ENCODE data around the gene ZNF81.
"Not testable (repeated sequence)": the region's sequence is repeated elsewhere in the genome, so short reads cannot be mapped to it uniquely, and the experiment has no call there.

The ZNF81 gene

DNA sequence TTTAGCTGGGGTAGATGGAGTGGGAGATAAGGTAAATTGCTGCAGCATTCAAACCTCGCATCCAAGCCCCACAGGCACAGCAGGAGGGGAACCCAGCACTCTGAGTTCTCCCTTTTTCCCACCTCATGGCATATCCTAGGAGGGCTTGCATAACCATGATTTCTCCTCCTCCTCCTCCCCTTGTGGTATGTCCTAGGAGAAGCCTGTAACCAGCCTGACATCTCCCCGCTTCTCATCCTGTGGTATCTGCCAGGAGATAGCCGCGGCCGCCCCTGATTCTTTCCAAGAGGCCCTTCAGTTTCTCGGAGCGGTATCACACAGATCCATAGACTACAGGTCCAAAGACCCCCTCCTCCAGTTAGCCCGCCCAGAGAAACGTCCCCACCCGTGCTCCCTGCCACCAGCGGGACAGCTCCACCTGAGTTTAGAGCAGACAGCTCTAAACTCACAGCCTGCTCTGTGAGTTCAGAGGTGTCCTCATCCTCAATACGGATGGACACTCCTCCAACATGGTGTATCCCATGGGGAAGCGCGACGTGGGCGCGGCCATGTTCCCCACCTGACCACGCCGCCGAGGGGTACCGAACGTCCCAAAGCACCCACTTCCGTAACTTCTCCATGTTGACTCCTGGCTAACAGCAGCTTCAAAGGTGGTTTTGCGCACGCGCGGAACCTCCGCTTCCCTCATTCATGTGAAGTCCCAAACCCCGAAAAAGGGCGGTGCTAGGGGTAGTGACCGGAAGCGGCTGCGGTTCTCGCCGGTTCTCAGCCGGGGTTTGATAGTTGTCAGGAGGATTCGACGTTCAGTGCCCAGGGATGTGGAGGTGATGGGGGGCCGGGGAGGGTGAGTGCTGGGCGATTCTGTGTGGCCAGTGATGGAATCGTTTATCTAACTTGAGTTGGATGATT, at the start of gene ZNF81:
Gene ZNF81, plus strand, starts transcription at position 739 of the 909 bp plus-strand sequence. CDS start 9,366 bp downstream, outside the sequence.
- Histone ChIP-seq H3K9ac (ENCODE audit: low read depth, low read length) (peak within 1 kb of the TSS; percentile 47), H3K4me3 (ENCODE audit: low read depth, low read length) (peak within 1 kb of the TSS; percentile 57), H3K36me3 (ENCODE audit: control insufficient read depth, insufficient read depth, low read length) (no peaks in the 10 kb centered on the region), H3K27me3 (ENCODE audit: control insufficient read depth, insufficient read depth, low read length) (no peaks in the 10 kb centered on the region), H3K4me1 (ENCODE audit: control insufficient read depth, insufficient read depth, low read length) (no peaks in the 10 kb centered on the region), H3K9me3 (ENCODE audit: control insufficient read depth, insufficient read depth, low read length) (no peaks in the 10 kb centered on the region)

DNA sequence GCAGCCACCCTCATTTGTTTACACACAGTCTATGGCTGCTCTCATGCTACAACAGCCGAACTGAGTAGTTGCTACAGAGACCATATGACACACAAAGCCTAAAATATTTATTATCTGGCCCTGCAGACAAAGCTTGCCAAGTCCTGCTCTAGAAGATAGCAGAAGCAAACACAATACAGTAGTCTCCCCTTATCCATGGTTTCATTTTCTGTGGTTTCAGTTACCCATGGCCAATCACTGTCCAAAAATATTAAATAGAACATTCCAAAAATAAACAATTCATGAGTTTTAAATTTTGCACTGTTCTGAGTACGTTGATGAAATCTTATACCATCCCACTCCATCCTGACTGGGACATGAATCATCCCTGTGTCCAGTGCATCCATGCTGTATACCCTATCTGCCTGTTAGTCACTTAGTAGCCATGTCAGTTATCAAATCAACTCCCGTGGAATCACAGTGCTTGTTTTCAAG, 40.2 kb upstream of the ZNF81 start:
- Histone ChIP-seq H3K27me3 (ENCODE audit: control insufficient read depth, insufficient read depth, low read length) (no peaks in the 10 kb centered on the region), H3K36me3 (ENCODE audit: control insufficient read depth, insufficient read depth, low read length) (no peaks in the 10 kb centered on the region), H3K9me3 (ENCODE audit: control insufficient read depth, insufficient read depth, low read length) (peaks cover 7% of the 10 kb centered on the region), H3K4me1 (ENCODE audit: control insufficient read depth, insufficient read depth, low read length) (no peaks in the 10 kb centered on the region), H3K9ac (ENCODE audit: low read depth, low read length) (no peak overlapping the region), H3K4me3 (ENCODE audit: low read depth, low read length) (no peak overlapping the region)

DNA sequence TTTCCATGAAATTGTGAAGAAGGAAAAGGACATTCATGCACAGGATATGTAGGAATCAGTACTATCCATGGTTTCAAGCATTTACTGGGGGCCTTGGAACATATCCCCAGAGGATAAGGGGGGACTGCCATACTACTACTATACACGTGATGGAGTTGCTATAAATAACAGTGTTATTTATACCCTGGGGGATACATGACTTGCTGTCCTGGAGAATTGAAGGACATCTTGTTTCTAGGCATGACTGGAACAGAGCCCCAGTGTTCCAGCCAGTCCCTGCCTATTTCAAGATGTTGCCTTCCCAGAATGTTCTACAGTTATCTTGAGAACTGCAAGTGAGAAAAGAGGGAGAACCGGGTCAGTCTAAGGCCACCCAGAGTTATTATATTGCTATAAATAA, 39.6 kb upstream of the ZNF81 start:
- Histone ChIP-seq H3K36me3 (ENCODE audit: control insufficient read depth, insufficient read depth, low read length) (no peaks in the 10 kb centered on the region), H3K4me1 (ENCODE audit: control insufficient read depth, insufficient read depth, low read length) (no peaks in the 10 kb centered on the region), H3K27me3 (ENCODE audit: control insufficient read depth, insufficient read depth, low read length) (no peaks in the 10 kb centered on the region), H3K9me3 (ENCODE audit: control insufficient read depth, insufficient read depth, low read length) (peaks cover 7% of the 10 kb centered on the region), H3K9ac (ENCODE audit: low read depth, low read length) (no peak overlapping the region), H3K4me3 (ENCODE audit: low read depth, low read length) (no peak overlapping the region)

DNA sequence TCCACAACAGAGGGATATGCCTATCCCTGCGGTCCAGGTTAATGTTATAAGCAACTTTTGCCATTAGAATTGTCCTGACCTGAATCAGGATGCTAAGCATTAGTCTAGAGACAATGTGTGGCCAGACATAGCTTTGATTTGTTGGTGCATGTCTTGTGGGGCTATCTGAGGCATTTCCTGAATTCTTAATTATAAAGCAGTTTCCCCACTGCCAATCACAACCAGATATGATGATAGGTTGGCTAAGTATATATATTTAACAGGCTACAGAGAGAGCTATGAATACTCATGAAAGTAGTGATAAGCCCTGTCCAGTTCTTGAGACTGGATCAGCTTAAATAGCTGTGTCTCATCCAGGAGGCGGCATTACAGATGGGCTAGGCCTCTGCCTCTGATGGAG, 37.8 kb upstream of the ZNF81 start:
- no peaks in the 10 kb centered on the region for H3K36me3 ChIP-seq (ENCODE audit: control insufficient read depth, insufficient read depth, low read length)
- no peaks in the 10 kb centered on the region for H3K4me1 ChIP-seq (ENCODE audit: control insufficient read depth, insufficient read depth, low read length)
- no peaks in the 10 kb centered on the region for H3K27me3 ChIP-seq (ENCODE audit: control insufficient read depth, insufficient read depth, low read length)
- no peak overlapping the region for H3K9ac ChIP-seq (ENCODE audit: low read depth, low read length)
- H3K4me3 ChIP-seq (ENCODE audit: low read depth, low read length), result no peak overlapping the region
- peaks cover 7% of the 10 kb centered on the region for H3K9me3 ChIP-seq (ENCODE audit: control insufficient read depth, insufficient read depth, low read length)

DNA sequence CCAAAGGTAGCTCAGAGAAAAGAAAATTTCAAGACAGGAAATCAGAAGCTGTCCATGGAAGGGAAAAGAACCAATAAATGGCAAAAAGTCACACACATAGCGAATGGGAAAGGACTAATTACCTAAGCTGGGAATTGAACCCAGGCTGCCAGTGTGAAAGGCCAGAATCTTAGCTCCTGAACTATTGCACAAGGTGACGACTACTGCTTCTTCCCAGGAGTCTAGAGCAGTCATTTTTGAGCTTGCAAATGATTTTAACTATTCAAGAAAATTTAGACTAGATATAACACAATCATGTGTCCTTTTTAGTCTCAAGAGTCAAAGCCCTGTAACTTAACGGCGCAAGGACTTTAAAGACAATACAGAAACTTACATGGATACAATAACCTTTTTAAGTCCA, 34.1 kb upstream of the ZNF81 start:
- Histone ChIP-seq H3K36me3 (ENCODE audit: control insufficient read depth, insufficient read depth, low read length) (no peaks in the 10 kb centered on the region), H3K9me3 (ENCODE audit: control insufficient read depth, insufficient read depth, low read length) (peaks cover 7% of the 10 kb centered on the region), H3K4me3 (ENCODE audit: low read depth, low read length) (no peak overlapping the region), H3K27me3 (ENCODE audit: control insufficient read depth, insufficient read depth, low read length) (no peaks in the 10 kb centered on the region), H3K4me1 (ENCODE audit: control insufficient read depth, insufficient read depth, low read length) (no peaks in the 10 kb centered on the region), H3K9ac (ENCODE audit: low read depth, low read length) (no peak overlapping the region)

DNA sequence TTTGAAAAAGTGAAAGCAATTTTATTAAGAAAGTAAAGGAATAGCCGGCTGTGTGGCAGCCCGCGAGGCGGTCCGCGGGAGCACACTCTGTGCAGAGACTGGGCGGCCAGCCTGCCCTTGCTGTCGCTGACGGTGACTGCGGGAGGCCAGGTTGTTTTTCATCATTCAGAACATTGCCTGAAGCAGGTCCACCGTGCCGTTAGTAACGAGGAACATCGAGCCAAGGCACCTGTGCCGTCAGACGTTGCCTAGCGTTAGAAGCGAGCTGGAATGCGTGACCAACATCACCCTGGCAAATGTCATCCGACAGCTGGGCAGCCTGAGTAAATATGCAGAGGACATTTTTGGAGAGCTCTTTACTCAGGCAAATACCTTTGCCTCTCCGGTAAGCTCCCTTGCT, 33.6 kb upstream of the ZNF81 start:
- not testable (repeated sequence) for H3K27me3 ChIP-seq (ENCODE audit: control insufficient read depth, insufficient read depth, low read length); H3K4me3 ChIP-seq (ENCODE audit: low read depth, low read length)

DNA sequence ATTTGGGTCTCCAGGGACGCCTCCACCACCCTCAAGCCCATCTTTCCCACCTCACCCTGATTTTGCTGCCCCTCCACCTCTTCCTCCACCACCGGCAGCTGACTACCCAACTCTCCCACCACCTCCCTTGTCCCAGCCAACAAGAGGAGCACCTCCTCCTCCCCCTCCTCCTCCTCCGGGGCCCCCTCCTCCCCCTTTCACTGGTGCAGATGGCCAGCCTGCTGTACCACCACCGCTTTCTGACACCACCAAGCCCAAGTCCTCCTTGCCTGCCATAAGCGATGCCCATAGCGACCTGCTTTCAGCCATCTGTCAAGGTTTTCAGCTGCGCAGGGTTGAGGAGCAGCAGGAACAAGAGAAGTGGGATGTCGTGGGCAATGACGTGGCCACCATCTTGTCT, 32.4 kb upstream of the ZNF81 start:
- no peak overlapping the region for H3K4me3 ChIP-seq (ENCODE audit: low read depth, low read length)
- no peak overlapping the region for H3K9ac ChIP-seq (ENCODE audit: low read depth, low read length)
- H3K4me1 ChIP-seq (ENCODE audit: control insufficient read depth, insufficient read depth, low read length), result no peaks in the 10 kb centered on the region
- no peaks in the 10 kb centered on the region for H3K36me3 ChIP-seq (ENCODE audit: control insufficient read depth, insufficient read depth, low read length)
- no peaks in the 10 kb centered on the region for H3K27me3 ChIP-seq (ENCODE audit: control insufficient read depth, insufficient read depth, low read length)
- peaks cover 9% of the 10 kb centered on the region for H3K9me3 ChIP-seq (ENCODE audit: control insufficient read depth, insufficient read depth, low read length)

More for the DNA sequence above, 33.6 kb upstream of the ZNF81 start:
- not testable (repeated sequence) for H3K9me3 ChIP-seq (ENCODE audit: control insufficient read depth, insufficient read depth, low read length); H3K4me1 ChIP-seq (ENCODE audit: control insufficient read depth, insufficient read depth, low read length); H3K9ac ChIP-seq (ENCODE audit: low read depth, low read length); H3K36me3 ChIP-seq (ENCODE audit: control insufficient read depth, insufficient read depth, low read length)

DNA sequence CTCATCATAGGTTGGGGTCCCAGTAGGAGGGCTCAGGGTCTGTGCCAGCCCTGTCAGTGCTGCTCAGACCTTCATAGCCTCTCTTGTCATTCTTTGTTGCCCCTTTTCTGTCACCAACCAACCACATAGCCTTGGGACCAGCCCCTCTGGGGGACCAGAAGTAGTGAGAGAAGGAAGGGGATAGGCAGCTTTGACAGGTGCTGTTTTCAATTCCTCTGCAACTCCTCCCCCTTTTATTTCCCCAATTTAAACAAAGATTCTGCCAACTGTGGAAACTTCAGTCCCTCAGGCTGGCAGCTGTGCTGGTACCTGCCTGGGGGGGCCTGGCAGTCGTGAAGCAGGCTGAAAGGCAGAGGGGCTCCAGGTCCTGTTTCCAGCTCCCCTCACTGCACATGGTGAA, 30.9 kb upstream of the ZNF81 start:
- not testable (repeated sequence) for H3K4me3 ChIP-seq (ENCODE audit: low read depth, low read length); H3K9ac ChIP-seq (ENCODE audit: low read depth, low read length); H3K4me1 ChIP-seq (ENCODE audit: control insufficient read depth, insufficient read depth, low read length); H3K27me3 ChIP-seq (ENCODE audit: control insufficient read depth, insufficient read depth, low read length); H3K9me3 ChIP-seq (ENCODE audit: control insufficient read depth, insufficient read depth, low read length); H3K36me3 ChIP-seq (ENCODE audit: control insufficient read depth, insufficient read depth, low read length)

DNA sequence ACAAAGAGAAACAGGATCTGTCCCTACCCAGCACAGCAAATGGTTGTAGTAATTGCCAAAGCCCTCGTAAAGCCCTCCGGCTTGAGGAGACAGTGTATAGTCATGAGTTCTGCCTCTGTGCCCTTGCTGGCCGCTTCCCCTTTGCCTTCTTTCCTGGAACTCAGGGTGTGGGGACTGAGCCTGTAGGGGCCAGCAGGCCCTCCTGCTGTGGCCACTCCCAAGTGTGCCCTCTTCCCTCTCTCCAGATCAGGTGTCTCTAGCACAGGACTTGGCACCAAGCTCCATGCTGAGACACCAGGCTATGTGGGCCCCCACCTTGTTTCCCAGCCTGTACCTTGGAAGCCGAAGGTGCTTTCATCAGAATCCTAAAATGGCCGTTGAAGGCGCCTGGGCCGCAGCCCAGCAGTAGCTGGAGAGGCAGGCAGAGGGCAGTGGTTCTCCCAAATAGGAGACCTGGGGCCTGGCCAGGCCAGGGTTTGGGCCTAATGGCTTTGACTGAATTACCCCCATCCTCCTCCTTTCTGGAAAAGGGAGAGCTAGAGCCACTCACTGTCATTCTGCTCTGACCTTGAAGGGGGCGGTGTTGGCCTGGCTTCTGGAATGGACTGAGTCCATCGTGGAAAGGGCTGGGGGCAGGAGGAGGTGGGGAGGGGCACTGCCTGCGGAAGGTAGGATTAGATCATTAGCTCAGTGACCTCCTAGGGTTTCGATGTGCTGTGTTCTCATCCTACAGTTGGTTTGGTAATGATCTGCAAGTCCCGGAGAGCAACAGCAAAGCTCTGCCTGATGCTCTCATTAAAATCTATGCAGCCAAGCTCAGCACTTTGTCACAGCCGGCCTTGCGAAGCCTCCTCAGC, 30.1 kb upstream of the ZNF81 start:
- H3K4me1 ChIP-seq (ENCODE audit: control insufficient read depth, insufficient read depth, low read length); H3K4me3 ChIP-seq (ENCODE audit: low read depth, low read length); H3K9ac ChIP-seq (ENCODE audit: low read depth, low read length); H3K27me3 ChIP-seq (ENCODE audit: control insufficient read depth, insufficient read depth, low read length); H3K9me3 ChIP-seq (ENCODE audit: control insufficient read depth, insufficient read depth, low read length); H3K36me3 ChIP-seq (ENCODE audit: control insufficient read depth, insufficient read depth, low read length): not testable (repeated sequence)

DNA sequence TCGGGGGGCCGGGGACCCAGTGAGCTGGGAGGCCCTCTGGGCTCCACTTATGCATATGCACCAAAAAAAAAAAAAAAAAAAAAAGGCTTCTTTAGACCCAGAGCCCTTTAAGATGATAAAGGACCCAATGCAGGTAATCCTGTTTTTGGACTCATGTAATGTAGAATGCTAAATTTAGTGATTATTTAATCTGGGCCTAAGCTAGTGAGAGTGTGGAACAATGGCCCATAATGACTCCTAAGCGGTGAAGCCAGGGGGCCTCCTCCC, 29.5 kb upstream of the ZNF81 start:
- not testable (repeated sequence) for H3K4me3 ChIP-seq (ENCODE audit: low read depth, low read length); H3K27me3 ChIP-seq (ENCODE audit: control insufficient read depth, insufficient read depth, low read length); H3K36me3 ChIP-seq (ENCODE audit: control insufficient read depth, insufficient read depth, low read length); H3K9me3 ChIP-seq (ENCODE audit: control insufficient read depth, insufficient read depth, low read length); H3K4me1 ChIP-seq (ENCODE audit: control insufficient read depth, insufficient read depth, low read length); H3K9ac ChIP-seq (ENCODE audit: low read depth, low read length)

DNA sequence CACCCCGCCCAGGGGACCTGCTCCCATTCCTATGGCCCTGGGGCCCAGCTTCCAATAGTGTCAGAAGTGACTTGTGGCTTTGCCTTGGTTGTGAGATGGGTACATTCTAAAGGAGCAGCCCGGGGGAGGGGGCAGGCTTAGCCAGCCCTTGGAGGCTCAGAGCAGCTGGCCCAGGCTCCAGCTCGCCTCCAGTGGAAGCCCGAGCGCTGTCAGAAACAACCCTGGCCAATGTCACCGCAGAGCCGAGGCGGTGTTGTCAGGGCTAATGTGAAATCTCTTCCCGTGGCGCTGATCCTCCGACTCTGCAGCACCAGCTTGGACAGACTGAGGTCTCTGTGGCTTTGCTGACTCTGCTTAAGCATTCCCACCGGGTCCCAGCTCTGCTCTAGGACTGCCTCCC, 29.2 kb upstream of the ZNF81 start:
- Histone ChIP-seq H3K9ac (ENCODE audit: low read depth, low read length) (no peak overlapping the region), H3K27me3 (ENCODE audit: control insufficient read depth, insufficient read depth, low read length) (no peaks in the 10 kb centered on the region), H3K36me3 (ENCODE audit: control insufficient read depth, insufficient read depth, low read length) (no peaks in the 10 kb centered on the region), H3K9me3 (ENCODE audit: control insufficient read depth, insufficient read depth, low read length) (peaks cover 6% of the 10 kb centered on the region), H3K4me1 (ENCODE audit: control insufficient read depth, insufficient read depth, low read length) (no peaks in the 10 kb centered on the region), H3K4me3 (ENCODE audit: low read depth, low read length) (no peak overlapping the region)

All from iPS-15b (cell line).